Esophagus squamous epithelium (tissue), 5 donors: ENCODE data around the gene SMAD7. TPM values are rescaled to one million over a fixed set of nuclear protein-coding genes. Genes with fewer than 3 reads are reported as not detected.
A peak's percentile ranks its signal among the peaks of the same experiment; 100 is the strongest.

ENCODE experiments used
- DNase-seq: peaks from one replicate; lab custom pipeline; 2025; lab: John Stamatoyannopoulos, UW
- H3K27ac ChIP-seq, 4 donors: fragments of 200-600 bp; sonication (generic); one replicate each; pipeline ENCODE4 v1.5.1; 2016 to 2019; ENCODE audit warnings: mild to moderate bottlenecking in 1 of 4
- H3K27me3 ChIP-seq, 4 donors: fragments of 200-600 bp; sonication (generic); 1 replicate in 3 of 4; 2 replicates in 1 of 4; pipeline versions ENCODE4 v1.5.1 to v1.6.0; 2017 to 2021; ENCODE audit warnings: antibody characterized with exemption in 1 of 4
- H3K36me3 ChIP-seq, 3 donors: fragments of 200-600 bp; sonication (generic); one replicate each; pipeline ENCODE4 v1.5.1; 2016 to 2019
- H3K4me1 ChIP-seq, 3 donors: fragments of 200-600 bp; sonication (generic); one replicate each; pipeline ENCODE4 v1.5.1; 2017 to 2019
- H3K4me3 ChIP-seq, 4 donors: fragments of 200-600 bp; sonication (generic); 1 replicate in 3 of 4; 2 replicates in 1 of 4; pipeline ENCODE4 v1.5.1; 2016 to 2019; ENCODE audit warnings: mild to moderate bottlenecking in 2 of 4, moderate library complexity in 1 of 4
- H3K9me3 ChIP-seq, 3 donors: fragments of 200-600 bp; sonication (generic); one replicate each; pipeline ENCODE4 v1.5.1; 2016 to 2019
- CTCF ChIP-seq, 6 experiments: fragments of 450-650 bp in 4 of 6; fragments of 200-600 bp in 2 of 6; sonication (generic) in 2 of 6; IDR thresholded peaks; one replicate each; pipeline ENCODE4 v1.5.1; 2016 to 2019; ENCODE audit warnings: antibody characterized with exemption in 6 of 6, mild to moderate bottlenecking in 4 of 6, moderate library complexity in 4 of 6
- POLR2A ChIP-seq, 4 donors: fragments of 450-650 bp; IDR thresholded peaks; one replicate each; pipeline ENCODE4 v1.6.1; 2017; ENCODE audit warnings: antibody characterized with exemption in 4 of 4, mild to moderate bottlenecking in 4 of 4, moderate library complexity in 3 of 4
- WGBS, 2 donors: methylation state at CpG; one replicate each; pipeline ENCODE4 v1.1.5; 2018; 5-methylcytosine and 5-hydroxymethylcytosine counted together
- intact Hi-C: fragments of 100-400 bp; cut with DNase I; formaldehyde crosslinking; loops from one replicate; pipeline ENCODE4 v1.15.0; 2022
- total RNA-seq, 4 donors: library from RNA; depleted of rRNA; stranded (reverse); fragments of >200 nt; gene quantifications; one replicate each; pipeline ENCODE4 v1.1.0, GENCODE V29; 2016
- donor health status: DM: yes; HTN: yes; CAD: no.

The SMAD7 gene
- total RNA-seq, 4 donors from 2014 or later = 4.2 to 26.5 (median 9.0) TPM

DNA sequence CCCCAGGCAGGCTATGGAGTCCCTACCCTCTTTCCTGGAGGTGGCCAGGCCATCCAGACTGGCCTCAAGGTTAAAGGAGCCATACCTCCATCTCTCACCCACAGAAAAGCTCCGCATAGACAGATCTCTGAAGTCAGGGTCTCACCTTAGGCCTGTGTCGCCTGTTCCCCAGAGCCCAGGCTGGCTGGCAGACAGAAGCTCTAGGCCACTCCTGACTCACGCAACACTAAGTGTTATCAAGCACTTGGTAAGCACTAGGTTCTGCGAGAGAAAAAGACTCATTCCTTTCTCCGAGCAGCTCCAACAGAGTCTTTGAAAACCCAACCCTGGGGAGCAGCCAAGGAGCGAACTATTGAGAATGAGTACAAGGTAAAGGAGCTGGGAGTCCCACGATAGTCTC is 6.1 kb downstream of the SMAD7 start:
- Histone ChIP-seq H3K9me3 (no peaks in the 10 kb centered on the region), H3K27me3 (no peaks in the 10 kb centered on the region), H3K27ac (peak overlapping the region in 2 of 4 donors; percentile 69 to 70), H3K36me3 (peaks cover 0 to 34% (median 0%) of the 10 kb centered on the region in 3 donors), H3K4me3 (peak overlapping the region in 1 of 4 donors; percentile 18), H3K4me1 (peaks cover 34 to 100% (median 83%) of the 10 kb centered on the region in 3 donors)
- WGBS, 2 donors = 87 to 100% methylated on average over 1 to 3 of the region's 7 CpGs
- TF ChIP-seq CTCF (IDR thresholded peaks at IDR 0.05) = no peak
- no peak for TF ChIP-seq POLR2A (IDR thresholded peaks at IDR 0.05)
- no peak for DNase-seq
- intact Hi-C loops = no loop called here

GRCh38 chr18:48943736-48944527 is 6.8 kb downstream of the SMAD7 start:
- no peak for TF ChIP-seq CTCF (IDR thresholded peaks at IDR 0.05)
- no peak for TF ChIP-seq POLR2A (IDR thresholded peaks at IDR 0.05)
- 38 to 72% methylated on average over 4 to 8 of the region's 8 CpGs for WGBS, 2 donors
- intact Hi-C loops = no loop called here
- no peaks in the 10 kb centered on the region for H3K27me3 ChIP-seq
- H3K4me3 ChIP-seq = peak overlapping the region in 1 of 4 donors; percentile 20
- peaks cover 41 to 100% (median 90%) of the 10 kb centered on the region in 3 donors for H3K4me1 ChIP-seq
- no peaks in the 10 kb centered on the region for H3K9me3 ChIP-seq
- DNase-seq = no peak
- peak overlapping the region in 2 of 4 donors; percentile 69 to 70 for H3K27ac ChIP-seq
- peaks cover 0 to 34% (median 0%) of the 10 kb centered on the region in 3 donors for H3K36me3 ChIP-seq

DNA sequence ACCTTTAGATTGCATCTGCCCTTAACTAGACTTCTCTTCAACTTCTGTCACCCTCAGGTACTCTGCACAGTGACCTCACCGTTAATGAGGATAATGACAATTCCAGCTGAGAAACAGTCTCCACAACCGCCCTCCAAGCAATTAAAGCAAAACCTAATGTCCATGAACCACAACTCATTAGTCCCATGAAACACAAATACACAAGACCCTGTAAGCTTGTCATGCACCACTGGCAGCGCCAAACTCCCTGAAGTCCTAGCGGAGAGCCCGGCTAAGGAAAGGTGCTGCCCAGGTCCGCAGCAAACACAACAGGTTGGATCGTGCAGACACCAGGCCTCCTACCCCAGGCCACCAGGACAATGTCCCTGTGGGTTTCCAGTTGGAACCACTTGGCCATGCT is 7.4 kb downstream of the SMAD7 start:
- H3K4me3 ChIP-seq = peak overlapping the region in 1 of 4 donors; percentile 20
- DNase-seq = no peak
- peaks cover 0 to 34% (median 0%) of the 10 kb centered on the region in 3 donors for H3K36me3 ChIP-seq
- peak overlapping the region in 3 of 4 donors; percentile 14 to 70 (median 69) for H3K27ac ChIP-seq
- H3K27me3 ChIP-seq = no peaks in the 10 kb centered on the region
- intact Hi-C loops = no loop called here
- 28 to 43% methylated on average over 2 to 7 of the region's 7 CpGs for WGBS, 2 donors
- no peak for TF ChIP-seq POLR2A (IDR thresholded peaks at IDR 0.05)
- no peak for TF ChIP-seq CTCF (IDR thresholded peaks at IDR 0.05)
- H3K4me1 ChIP-seq = peaks cover 45 to 100% (median 96%) of the 10 kb centered on the region in 3 donors
- no peaks in the 10 kb centered on the region for H3K9me3 ChIP-seq

DNA sequence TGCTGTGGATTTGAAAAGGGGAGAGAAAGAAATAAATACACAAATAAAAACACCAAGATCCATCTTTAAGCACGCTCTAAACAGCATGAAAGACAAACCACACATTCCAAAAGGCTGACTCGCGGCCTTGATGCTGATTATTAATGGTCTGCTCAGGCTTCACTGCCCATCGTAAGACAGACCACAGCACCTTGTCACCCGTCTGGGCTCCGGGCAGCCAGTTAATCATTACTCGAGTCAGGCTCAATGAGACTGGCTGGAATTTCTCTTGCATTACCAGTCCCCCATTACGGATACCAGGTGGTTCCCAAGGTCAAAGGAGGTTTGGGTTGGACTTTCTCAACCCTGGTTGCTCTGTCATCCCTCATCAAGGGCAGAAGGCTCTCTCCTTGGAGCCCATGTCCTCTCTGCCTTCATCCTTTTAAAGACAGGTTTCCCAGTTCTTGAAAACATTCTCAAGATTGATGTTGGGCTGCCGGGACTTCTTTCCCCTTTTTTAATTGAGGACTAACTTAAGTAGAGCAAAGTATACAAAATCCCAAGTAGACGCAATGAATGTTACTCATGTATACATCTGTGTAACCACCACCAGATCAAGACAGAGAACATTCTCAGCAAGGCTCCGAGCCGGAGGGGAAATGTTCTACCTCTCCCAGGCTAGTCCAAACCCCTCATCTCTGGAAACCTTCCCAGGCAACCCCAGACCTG is 8.1 kb downstream of the SMAD7 start:
- Histone ChIP-seq H3K36me3 (peaks cover 0 to 34% (median 0%) of the 10 kb centered on the region in 3 donors), H3K27ac (peak overlapping the region in 3 of 4 donors; percentile 14 to 70 (median 69)), H3K9me3 (no peaks in the 10 kb centered on the region), H3K4me3 (no peak overlapping the region), H3K27me3 (no peaks in the 10 kb centered on the region), H3K4me1 (peaks cover 44 to 100% (median 99%) of the 10 kb centered on the region in 3 donors)
- 40 to 53% methylated on average over 8 to 12 of the region's 12 CpGs for WGBS, 2 donors
- no peak for TF ChIP-seq POLR2A (IDR thresholded peaks at IDR 0.05)
- no peak for TF ChIP-seq CTCF (IDR thresholded peaks at IDR 0.05)
- DNase-seq = no peak
- intact Hi-C loops = no loop called here
